Right hindlimb (tissue), 1 donor: ENCODE data around the gene NPTX1.

Experiments used
- DNase-seq: peaks from one replicate; pipeline ENCODE4 v3.0.0-alpha.2; 2018

The NPTX1 gene

DNA sequence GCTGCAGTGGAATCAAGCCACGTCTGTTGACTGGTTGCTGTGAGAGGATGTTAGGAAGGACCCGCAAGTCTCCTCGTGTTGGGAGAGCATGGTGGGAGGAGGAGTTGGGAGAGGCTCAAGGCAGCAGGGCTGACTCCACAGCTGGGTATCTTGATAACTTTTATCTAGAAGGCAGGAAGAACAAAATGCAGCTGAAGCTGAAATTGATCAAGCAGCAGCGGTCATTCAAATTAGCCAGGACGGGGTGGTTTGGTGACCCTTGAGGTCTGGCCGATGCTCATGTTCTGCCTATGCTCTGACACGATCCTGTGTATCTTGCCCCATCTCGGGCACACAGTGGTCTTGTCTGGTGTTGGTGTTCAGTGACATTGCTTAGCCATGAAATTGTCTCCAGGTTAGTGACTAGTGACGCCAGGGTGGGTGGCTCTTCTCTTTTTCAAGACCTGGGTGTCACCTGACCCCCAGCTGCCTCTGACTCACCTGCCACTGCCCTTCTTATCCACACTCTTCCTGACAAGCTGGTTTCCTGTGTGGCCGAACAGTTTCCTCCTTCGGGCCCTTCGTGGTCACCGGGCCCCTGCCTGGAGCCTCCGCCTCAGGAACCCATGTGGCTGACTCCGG is 19.1 kb downstream of the NPTX1 start:
- no peak for DNase-seq

DNA sequence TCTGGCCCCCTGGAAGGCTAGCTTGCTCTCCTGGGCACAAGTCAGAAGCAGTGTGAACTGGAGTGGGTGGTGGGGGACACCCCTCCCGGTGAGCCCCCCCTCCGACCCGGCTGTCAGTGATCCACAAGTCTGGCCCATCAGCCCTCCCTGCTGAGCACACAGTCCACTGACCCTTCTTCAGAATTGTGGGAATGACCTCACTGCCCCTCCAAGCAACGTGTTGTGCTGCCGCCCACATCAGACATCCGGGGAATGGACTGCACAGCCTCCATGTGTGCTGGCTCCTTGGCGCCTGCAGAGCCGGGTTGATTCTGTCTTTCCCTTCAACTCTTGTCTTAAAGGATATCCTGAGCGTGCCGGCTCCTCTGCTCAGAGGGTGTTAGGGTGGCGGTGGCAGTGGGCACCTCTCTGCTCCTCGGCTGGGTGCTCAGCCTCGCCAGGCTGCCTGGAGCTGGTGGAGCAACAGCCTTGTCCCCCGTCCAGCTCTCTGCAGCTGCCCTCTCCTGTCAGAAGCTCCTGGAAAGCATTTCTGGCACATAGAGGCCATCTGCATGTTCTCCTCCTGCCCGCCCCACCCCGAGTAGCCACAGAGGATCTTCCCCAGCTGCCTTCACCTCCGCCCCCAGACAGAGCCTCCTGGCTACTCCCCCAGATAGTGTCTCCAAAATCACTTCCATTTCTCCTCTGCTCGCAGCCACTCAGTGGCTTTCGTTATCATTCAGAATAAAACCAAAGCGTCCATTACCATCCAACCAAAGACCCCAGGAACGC is 19.8 kb downstream of the NPTX1 start:
- DNase-seq = peak; percentile 83

DNA sequence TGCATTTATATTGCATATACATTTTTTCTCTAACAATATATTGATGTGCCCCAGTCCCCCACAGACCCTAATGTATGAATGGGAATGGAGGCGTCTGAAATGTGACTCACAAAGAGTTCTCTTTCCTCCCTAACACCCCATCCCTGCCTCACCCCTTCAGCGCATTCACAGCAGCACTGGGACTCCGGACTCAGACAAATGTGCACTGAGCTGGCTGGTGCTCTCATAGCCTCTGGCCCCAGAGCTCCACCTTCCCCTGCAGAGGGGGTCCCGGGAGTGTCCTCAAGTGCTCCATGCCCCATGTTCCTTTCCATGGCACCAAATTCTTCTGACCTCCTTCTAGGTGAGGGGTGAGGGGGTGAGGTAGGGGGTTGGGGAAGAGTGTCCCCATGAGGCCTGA is 20.6 kb downstream of the NPTX1 start:
- DNase-seq = no peak

DNA sequence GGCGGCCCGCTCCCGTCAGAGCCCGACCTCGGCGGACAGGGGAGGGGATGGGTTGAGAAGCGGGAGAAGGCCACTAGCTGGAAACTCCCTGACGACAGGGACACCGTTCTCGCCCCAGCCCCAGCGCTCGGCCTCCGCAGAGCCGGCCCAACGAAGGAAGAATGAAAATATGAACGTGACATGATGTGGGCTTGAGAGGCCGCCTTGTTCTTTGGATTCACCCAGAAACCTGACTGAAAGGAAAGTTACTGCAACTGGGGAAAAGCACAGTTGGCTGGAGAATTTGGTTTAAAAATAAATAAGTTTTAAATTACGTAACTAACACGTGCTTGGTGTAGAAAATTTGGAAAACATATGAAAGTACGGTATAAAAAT is 21.1 kb downstream of the NPTX1 start:
- DNase-seq = no peak

DNA sequence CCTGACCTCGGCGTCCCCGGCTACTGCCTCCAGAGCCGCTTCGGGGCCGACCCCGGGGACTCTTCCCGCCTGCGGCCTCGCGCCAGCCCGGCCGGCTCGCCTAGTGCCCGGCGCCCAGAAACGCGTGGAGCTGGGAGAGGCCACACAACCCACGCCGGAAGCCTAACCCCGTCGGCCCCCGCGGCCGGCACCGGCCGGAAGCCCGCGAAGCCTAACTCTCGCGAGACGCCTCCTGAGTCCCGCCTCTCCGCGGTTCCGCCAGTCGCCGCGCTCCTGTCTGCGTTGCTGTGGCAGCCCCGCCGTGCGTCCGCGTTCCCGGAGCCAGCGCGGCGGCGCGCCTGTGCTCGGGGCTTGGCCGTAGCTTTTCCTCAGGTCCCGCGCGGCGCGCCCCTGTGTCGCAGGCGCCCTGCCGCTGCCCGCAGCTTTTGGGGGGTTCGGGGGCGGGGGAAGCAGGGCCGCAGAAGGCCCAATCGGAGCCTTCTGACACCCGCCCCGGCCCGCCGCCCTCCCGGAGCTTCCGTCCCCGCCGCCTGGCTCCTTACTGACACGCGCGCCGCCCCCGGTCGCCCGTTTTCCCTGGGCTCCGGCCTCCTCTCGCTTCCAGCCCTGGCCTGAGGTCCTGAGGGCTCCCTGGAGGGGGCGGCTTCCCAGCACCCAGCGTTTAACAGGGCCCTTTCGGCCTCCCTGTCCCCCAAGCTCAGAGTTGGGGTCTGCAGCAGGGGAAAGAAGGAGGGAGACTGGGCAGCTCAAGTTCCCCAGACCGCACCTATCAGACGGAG is 21.7 kb downstream of the NPTX1 start:
- peak; percentile 97 for DNase-seq

DNA sequence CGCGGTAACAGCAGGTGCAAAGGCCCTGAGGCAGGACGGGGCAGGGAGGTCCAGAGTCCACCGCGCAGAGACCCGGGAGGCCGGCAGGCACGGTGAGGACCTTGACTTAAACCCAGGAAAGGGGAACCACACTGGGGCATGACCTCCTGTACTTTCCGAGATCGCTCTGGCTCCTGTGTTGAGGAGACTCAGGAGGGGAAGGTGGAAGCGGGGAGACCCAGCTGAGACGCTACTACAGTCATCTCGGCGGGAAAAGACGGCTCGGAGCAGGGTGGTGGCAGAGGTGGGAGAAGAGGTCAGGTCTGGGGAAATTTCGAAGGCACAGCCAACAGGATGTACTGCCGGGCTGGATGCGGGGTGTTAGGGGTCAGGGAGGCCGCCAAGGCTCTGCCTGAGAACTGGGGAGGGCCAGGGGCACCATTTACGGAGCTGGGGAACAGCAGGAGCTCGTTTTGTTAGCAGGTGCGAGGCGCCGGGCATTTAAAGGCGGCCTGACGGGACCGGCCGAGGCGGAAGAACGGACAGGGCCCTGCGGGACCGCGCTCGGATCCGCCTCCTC is 22.3 kb downstream of the NPTX1 start:
- DNase-seq = no peak

DNA sequence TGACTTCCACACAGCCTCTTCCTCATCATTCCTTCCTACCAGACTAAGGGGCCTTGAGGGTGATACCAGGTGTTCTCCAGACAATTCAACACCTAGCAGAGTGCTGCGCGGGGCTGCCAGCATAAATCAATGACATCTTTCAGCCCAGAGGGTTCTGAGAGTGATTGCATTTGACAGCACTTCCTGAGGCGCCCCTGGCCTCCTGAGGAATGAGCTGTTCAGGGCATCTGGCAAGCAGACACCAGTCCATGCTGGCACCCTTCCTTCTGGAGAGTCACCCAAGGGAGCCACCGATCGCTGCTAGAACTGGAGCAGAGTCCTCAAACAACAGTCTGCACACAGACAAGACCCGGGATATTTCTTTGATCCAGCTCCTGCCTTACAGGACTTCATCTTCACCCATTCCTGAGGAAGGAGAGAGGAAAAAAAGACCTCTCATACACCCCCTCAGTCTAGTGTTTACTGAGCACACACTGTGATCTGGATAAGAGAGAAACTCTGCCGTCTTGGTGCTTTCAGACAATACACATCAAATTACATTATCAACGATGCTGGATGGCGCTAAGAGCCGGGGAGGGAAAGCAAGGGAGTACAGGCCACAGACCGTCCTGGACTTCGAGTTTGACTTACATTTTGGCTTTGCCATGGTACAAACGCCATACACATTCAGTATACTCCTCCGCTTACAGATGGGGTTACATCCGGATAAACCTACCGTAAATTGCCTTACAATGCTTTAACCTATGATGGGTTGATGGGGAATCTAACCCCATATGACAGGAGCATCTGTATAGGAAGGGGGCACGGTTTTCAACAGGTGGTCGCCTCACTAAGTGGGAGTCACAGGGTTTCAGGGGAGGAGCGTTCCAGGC is 23.0 kb downstream of the NPTX1 start:
- no peak for DNase-seq

DNA sequence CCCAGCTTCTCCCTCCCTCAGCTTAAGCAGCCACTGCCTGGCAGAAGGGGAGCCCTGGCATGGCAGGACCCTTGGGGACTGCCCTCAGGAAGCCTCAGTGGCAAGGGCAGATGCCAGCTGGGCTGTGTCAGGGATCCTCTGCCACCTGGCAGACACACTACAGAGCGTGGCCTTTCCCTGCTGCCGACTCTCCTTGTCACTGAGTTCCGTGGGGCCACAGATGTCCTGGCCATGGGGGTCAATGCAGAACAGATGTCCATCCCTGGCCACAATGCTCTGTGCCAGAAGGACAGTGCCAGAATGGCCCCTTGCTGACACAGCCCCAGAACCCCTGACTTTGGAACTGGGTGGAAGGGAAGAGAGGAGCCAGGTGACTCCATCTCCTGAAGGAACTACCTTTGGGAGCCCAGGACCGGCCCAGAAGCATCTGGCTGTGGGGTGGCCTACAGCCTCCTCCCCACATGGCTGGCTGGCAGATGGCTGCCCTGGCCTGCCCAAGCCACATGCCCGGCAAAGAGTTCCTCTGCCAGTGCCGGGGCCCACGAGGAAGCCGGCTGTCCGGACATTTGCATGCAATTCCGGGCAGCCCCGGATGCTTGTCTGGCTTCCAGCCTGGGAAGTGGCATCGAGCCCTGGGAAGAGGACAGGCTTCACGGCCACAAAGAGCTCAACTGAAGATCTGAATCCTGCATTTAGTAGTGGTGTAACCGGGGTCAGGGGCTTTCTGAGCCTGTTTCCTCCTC is 24.1 kb downstream of the NPTX1 start:
- DNase-seq = no peak

DNA sequence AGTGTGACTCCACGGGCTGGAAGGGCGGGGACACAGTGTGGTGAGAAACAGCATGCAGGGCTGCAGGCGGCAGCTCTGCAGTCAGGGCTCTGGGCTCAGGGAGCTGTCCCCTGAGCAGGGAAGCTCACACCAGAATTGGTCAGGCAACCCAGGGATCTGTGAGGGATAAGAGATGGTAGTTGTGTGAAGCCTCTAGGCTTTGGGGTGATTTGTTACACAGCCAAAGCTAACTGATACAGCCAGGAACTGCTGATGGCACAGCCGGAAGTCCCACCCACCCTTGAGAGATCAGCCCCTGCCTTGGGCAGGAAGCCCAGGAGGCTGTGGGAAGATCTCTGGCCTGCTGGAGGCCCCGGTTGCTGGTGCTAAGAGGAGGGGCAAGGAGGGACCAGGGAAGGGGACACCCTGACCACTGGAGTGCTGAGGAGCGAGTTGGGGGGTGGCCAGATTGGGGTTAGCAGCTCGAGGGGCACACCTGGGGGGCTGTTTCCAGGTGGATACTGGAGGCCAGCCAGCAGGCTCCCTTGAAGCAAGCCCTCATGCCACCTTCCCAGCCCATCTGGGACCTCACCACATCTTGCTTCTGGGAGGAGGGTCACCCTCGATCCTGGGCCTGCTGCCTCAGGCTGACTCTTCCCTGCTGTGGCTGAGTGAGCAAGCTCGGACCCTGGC is 25.2 kb downstream of the NPTX1 start:
- DNase-seq = no peak

DNA sequence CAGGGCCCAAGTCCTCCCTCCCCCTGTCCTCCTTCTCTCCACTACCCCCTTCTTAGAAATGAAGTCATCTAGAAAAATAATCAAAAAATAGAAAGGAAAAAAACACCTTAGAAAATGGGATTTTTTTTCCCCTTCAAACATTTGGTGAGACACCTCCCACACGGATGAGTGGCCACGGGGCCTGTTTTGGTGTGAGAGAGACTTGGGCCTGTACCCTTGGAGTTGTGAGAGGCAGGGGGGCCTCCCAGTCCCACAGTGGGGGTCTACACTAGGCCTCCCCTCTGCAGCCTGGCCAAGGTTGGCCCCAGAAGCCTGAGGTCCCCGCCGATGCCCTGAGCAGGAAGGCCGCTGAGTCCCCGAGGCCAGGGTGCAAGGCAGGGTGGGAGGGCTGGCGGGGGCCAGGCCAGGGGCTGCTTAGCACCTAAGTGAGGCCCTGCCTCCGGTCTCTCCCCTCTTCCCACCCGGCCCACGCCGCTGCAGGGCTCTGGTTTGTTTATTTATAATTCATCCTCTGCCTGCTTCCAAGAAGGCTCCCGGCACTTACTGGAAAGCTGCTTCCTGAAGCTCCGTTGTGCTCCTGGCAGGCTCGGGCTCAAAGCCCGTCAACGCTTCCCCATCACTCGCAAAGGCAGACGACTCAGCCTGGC is 26.4 kb downstream of the NPTX1 start:
- no peak for DNase-seq

DNA sequence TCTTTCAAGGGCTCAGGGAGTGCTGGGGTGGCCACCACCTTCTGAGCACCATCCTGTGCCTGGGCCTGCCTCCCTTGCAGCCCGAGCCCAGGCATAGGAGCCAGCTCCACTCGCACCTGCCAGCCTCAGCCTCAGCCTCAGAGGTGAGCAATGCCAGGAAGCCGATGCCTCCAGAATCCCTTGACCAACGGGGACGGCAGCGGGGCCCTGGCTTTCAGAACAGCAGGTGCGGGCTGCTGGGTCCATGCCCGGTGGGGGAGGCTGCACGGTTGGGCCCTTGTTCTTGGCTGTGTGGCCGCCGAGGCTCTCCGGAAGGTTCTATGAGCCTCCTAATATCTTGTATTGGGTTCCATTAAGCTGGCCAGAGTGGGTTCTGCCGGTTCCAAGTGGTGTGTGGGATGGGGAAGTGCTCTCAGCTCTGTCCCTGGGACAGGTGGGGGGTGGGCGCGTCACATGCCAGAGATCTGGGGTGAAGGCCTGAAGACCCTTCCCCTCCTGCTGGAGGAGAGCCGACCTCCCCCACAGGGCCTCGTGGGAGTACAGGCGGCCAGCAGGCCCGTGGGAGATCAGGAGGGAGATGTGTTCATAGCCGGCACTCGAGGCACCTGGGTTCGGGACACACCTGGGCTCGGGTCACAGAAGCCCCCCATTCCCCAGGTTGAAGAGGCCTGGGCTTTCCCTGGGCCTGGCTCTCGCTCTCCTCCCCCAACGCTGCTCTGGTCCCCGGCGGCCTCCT is 27.0 kb downstream of the NPTX1 start:
- DNase-seq = no peak

DNA sequence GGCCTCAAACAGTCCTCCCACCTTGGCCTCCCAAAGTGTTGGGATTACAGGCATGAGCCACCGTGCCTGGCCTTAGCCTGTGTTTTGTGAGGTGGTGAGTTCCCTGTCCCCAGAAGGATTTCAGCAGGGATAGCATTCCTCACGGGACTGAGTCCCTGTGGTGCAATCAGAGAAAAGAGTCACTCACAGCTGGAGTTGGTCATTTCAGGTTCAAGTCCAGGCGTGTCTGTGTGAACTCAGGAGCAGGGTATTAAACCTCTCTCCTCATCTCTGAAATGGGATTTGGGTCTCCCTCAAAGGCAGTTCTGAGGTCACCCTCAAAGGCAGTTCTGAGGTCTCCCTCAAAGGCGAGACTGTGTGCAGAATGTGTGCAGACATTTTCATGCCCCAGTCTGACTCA is 28.6 kb downstream of the NPTX1 start:
- DNase-seq = no peak

DNA sequence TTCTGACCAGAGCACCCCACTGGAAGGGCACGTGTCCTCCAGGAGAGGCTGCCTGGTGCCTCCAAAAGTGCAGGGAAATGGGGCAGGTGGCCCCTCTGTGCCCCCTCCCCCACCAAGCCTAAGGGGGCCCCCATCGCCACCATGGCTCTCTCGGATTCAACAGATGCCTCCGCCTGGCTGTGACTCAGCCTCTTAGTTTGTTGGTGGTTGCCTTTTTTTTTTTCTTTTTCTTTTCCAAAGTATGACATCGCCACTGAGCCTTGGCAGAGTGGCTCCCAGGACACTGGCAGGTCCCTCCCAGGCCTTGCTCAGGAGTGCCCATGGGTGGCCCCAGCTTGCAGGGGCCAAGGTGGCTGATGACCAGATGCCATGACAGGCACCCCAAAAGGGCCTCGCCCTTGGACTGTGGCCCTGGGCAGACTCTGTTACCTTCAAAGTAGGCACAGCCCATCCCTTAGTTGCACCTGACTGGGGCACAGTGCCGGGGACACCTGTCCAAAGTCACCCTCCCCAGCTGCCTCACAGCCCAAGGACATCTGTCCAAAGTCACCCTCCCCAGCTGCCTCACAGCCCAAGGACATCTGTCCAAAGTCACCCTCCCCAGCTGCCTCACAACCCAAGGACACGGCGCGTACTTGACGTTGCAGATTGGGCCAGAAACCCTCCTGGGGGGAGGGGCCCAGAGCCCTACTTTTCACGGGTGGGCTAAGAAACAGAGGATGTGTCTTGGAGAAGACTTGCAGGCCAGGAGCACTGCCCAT is 29.6 kb downstream of the NPTX1 start:
- DNase-seq = no peak

DNA sequence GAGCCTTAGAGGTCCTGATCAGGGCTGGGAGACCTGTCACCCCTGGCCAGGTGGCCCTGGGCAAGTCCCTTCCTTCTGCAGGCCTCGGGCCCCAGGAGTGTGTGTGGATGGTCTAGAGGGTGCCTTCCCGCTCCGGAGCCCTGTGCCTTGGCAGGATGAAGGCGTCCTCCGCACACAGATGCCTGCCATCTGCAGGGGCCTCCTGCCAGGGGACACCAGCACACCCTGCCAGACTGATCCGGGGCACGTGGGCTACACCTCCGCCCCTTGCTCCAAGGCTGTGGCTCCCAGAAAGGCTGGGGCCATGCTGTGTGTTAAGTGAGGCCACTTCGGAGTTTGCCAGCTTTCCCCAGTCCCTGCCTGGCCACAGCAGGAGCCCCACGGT is 30.7 kb downstream of the NPTX1 start:
- DNase-seq = no peak

DNA sequence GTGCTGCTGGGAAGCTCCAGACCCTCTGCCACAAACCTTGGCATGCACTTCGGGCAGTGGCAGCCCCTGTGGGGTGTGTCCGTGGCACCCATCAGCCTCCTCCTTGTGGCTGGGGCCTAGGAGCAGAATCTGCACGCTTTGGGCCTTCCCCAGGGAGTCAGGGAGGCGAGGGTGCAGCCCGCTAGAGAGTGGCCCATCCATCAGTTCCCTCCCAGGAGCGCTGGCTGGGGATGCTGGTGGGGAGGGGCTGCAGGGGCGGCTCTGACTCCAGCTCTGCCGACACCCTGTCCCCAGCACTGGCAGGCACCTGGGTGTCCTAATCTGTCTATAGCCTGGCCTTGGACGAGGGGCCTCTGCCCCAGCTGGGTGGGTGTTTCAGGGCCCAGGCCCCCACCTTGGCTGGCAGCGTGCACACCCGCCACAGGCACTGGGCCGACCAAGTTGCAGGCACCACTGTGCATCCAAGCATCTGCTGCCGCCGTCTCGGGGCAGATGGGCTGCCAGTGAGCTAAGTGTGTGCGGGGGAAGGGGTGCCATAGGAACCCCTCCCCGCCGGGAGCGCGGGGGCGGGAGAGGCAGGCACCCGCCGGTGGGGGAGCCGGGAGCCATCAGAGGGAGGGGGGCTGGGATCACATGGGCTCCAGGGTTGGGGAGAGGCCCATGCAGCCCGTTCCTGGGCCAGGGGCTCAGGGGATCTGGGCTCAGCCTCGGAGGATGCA is 31.2 kb downstream of the NPTX1 start:
- no peak for DNase-seq

DNA sequence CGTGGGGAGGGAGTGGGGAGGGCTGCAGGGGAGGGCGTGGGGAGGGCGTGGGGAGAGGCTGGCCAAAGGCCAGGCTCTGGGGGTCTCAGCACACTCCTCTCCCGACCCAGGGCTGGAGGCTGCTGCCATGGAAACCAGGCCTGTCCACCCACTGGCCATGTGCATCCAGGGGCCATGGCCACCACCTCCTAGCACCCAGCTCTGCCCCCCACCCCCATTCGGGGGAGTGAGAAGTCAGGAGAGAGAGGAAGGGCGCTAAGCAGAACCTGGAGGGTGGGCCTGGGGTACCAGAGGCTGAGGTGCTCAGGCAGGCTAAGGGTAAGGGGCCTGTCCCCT is 31.8 kb downstream of the NPTX1 start:
- DNase-seq = no peak

DNA sequence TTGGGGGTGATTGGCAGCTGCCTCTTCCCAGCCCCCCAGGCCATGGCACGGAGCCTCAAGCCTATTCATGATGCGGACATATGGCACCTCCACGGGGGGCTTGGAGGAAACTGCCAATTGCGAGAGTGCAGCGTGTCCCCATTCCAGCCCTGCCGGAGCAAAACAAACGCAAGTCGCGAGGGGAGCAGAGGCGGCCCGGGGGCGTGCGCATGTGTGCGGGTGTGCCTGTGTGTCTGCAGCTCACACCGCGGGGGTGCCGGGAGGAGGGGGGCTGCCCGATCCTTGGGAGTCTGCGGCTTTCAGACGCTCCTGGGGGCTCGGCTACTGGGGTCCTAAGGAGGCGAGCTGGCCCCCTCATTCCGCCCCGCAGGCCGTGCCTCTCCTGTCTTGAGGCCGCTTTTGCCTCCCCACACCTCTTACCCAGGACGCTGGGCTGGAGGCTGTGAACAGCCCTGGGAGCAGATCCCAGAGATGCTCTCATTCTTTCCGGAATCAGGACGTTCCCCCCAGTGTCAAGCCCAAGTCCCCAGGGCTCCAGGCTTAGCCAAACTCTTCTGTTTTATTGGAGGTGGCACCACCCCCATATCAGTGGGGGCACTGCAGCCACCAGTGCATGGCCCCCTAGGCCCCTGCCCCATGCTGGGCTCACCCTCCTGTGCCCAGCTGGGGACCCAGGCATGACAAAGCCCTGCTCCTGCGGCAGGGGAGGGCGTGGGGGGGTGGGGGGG is 32.3 kb downstream of the NPTX1 start:
- DNase-seq = no peak

DNA sequence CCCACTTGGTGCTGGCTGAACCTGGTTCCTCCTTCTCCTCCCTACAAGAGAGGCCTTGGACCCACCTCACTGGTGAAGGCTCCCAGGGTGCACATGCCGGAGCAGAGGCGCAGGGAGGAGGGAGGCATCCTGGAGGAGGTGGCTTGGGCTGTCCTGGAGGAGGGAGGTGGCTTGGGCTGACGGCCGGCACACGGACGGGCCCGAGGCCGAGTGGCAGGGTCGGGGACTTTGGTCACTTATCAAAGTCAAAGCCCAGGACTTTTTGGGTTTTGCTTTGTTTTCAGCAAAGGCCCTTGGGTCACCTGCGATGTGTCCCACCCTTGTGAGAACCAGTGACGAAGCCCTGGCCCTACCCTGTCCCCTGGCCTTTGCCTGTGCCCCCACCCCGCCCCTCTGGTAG is 32.9 kb downstream of the NPTX1 start:
- DNase-seq = no peak
